ENCODE measurements around the gene NFKBIA. TPM values are rescaled to one million over a fixed set of nuclear protein-coding genes. Genes with fewer than 3 reads are reported as not detected.
A peak's percentile ranks its signal among the peaks of the same experiment; 100 is the strongest.
"Not testable (repeated sequence)": the region's sequence is repeated elsewhere in the genome, so short reads cannot be mapped to it uniquely, and the experiment has no call there.

Gene NFKBIA
- total RNA-seq, 2 experiments from 2014 or later = 264 to 298 TPM

DNA sequence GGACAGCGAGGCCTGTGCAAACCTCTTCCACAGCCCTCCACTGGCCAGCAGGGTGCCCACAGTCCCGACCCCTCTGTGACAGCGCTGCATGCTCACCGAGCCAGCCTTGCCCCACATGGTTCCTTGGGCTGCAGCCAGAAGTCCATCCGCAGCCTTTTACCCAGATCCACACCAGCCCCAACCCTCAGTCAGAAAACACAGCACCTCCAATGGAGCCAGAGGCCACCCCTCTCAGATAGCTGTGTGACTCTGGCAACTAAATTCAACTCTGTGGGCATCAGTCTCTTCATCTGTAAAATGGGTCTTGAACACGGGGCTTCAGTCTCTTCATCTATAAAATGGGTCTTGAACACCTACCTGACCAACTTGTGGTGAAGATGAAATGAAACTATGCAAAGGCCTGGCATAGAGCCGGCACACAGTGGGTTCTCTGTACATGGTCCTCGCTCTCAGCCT, 38.0 kb downstream of the NFKBIA start:
- Mint-ChIP-seq H3K9me3 (ENCODE audit: low read depth) (peaks cover 7% of the 10 kb centered on the region), H3K4me1 (peaks cover 51% of the 10 kb centered on the region), H3K27ac (peak overlapping the region; percentile 97), H3K4me3 (no peak overlapping the region), H3K36me3 (ENCODE audit: low read depth) (no peaks in the 10 kb centered on the region), H3K27me3 (no peaks in the 10 kb centered on the region)
- intact Hi-C loops (cut with DNase I, micrococcal nuclease) = no loop called here
- CTCF ChIA-PET = interaction anchor here (0.9 to 3.7 kb wide), 5 partner anchors 38 to 137 kb away, joined by 3 to 19 read pairs (median 3); partner anchors contain the start of gene NFKBIA
- POLR2A ChIA-PET = interaction anchor here (1.6 to 3.5 kb wide), 6 partner anchors 10 to 52 kb away, joined by 7 to 87 read pairs (median 20); partner anchors contain the start of gene NFKBIA
- DNase-seq = no peak
- no peak for ATAC-seq

DNA sequence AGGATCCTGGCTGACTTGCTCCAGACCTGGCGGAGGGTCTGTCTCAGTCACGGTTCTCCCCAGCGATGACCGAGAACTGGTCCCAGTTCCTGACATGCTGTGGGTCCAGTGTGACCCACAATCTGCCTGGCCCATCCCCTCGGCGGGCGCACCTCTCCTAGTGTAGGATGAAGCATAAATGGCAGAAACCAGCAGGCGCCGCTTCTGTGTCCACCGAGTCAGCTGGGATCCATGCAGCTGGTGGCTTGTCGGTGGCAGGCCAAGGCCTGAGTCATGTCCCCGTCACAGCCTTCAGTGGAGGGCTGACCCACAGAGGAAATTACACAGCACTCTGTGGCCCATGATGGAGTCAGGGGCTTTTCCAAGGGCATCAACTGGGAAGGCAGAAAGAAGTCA, 38.5 kb downstream of the NFKBIA start:
- no peaks in the 10 kb centered on the region for H3K36me3 Mint-ChIP-seq (ENCODE audit: low read depth)
- CTCF ChIA-PET = interaction anchor here (0.8 to 3.7 kb wide), 10 partner anchors 10 to 212 kb away, joined by 3 to 19 read pairs (median 4); partner anchors contain the start of genes NFKBIA and PSMA6
- intact Hi-C loops (cut with DNase I, micrococcal nuclease) = no loop called here
- POLR2A ChIA-PET = interaction anchor here (0.5 to 3.5 kb wide), 14 partner anchors 10 to 418 kb away, joined by 3 to 87 read pairs (median 8); partner anchors contain the start of genes NFKBIA and PSMA6
- H3K9me3 Mint-ChIP-seq (ENCODE audit: low read depth) = peaks cover 5% of the 10 kb centered on the region
- peak; percentile 37 for ATAC-seq
- no peaks in the 10 kb centered on the region for H3K27me3 Mint-ChIP-seq
- H3K4me1 Mint-ChIP-seq = peaks cover 52% of the 10 kb centered on the region
- H3K27ac Mint-ChIP-seq = peak overlapping the region; percentile 97
- H3K4me3 Mint-ChIP-seq = no peak overlapping the region
- peak; percentile 65 for DNase-seq

DNA sequence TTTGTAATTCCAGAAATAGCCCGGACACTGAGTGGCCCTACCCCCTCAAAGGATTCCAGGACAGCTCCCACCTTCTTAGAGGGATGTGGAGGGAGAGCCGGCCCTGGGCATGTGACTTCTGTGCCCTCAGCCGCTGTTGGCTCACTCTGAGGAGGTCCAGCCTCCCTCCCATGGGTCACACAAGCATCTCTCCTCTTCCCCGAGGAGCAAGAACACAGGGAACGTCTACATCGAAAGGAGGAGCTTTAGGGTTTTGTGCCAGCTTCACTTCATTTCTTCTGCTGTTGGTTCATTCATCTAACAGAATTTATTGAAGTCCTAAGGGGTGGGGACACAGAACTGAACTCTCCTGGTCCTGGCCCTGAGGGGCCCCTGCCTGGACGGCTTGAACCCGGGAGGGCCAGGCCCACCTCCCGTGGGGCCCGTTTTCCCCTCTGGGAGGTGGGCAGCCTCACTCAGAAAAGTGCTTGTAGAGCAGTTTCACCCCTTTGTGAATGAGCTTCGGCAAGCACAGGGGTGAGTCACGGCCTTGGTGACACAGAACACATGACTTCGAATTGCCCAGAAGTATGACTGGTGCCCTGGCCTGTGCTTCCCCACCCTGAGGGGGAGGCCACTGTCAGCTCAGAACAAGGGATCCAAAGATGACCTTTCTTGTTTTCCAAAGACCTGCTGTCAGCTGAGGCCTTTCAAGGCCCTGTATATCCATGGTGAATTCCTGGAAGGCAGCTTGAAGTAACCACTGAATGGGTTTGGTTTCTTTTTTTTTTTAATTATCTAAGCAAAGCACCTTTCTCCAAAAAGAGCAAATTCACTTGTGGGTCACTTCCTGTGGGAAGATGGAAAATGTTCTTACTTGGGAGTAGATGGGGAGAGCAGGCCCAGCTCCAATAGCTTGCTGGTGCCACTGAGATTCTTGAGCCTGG, 39.2 kb downstream of the NFKBIA start:
- peak; percentile 96 for ATAC-seq
- no peaks in the 10 kb centered on the region for H3K36me3 Mint-ChIP-seq (ENCODE audit: low read depth)
- no peaks in the 10 kb centered on the region for H3K27me3 Mint-ChIP-seq
- H3K9me3 Mint-ChIP-seq (ENCODE audit: low read depth) = no peaks in the 10 kb centered on the region
- ChIA-PET POLR2A (interaction anchor here (0.5 to 3.5 kb wide), 16 partner anchors 9 to 417 kb away, joined by 3 to 87 read pairs (median 7); partner anchors contain the start of genes NFKBIA and PSMA6), CTCF (interaction anchor here (0.6 to 3.7 kb wide), 12 partner anchors 9 to 486 kb away, joined by 3 to 19 read pairs (median 4); partner anchors contain the start of genes NFKBIA and PSMA6)
- peak overlapping the region; percentile 97 for H3K27ac Mint-ChIP-seq
- intact Hi-C loops (cut with DNase I, micrococcal nuclease) = loop anchor here (1.0 kb wide), 5 partner anchors 9 to 50 kb away; partner anchors contain the start of gene NFKBIA (in 1 of the 2)
- peaks cover 59% of the 10 kb centered on the region for H3K4me1 Mint-ChIP-seq
- H3K4me3 Mint-ChIP-seq = peak overlapping the region; percentile 36
- DNase-seq = peak; percentile 93

DNA sequence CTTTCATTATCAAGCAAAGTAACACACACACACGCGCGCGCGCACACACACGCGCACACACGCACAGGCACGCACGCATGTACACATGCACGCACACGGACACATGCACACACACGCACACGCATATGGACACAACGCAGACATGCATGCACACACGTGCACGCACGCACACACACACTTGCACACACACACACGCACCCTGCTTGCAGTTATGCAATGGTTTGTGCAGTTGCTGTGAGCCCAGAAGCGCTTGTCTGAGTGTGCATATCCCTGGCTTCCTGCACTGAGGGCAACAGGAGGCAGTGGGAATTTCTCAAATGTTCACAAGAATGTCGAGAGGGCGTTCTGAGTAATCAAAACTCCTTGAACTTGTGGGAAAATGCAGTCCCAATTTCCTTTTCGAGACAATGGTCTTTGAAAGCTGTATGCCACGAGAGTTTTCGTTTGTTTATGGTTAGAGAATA, 41.6 kb downstream of the NFKBIA start:
- H3K27ac Mint-ChIP-seq = no peak overlapping the region
- no peak for DNase-seq
- H3K4me1 Mint-ChIP-seq = peaks cover 56% of the 10 kb centered on the region
- H3K36me3 Mint-ChIP-seq (ENCODE audit: low read depth) = no peaks in the 10 kb centered on the region
- H3K27me3 Mint-ChIP-seq = no peaks in the 10 kb centered on the region
- ATAC-seq = no peak
- ChIA-PET CTCF (no interaction called here), POLR2A (interaction anchor here (3.5 kb wide), 1 partner anchor 40 kb away, joined by 87 read pairs; the partner anchor contains the start of gene NFKBIA)
- no peaks in the 10 kb centered on the region for H3K9me3 Mint-ChIP-seq (ENCODE audit: low read depth)
- no peak overlapping the region for H3K4me3 Mint-ChIP-seq
- intact Hi-C loops (cut with DNase I, micrococcal nuclease) = no loop called here

DNA sequence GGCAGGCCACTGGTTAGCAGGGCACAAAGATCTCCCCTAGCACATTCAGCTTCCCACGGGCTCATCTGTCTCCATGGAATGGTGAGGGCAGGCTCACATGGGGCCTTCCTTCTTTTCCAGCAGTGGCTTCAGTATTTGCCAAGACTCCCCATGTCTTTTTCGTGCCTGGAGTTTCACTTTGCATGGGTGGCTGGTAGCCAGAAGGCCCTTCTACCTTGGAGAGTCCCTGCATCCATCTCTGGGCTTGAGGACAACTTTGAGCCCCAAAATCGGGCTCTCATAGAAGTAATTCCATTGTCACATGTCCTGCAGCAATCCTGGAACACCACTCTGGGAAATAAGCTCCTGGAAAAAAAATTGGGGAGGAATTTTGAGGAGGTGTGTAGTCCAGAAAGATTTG, 42.1 kb downstream of the NFKBIA start:
- peaks cover 51% of the 10 kb centered on the region for H3K4me1 Mint-ChIP-seq
- H3K27ac Mint-ChIP-seq = peak overlapping the region; percentile 19
- no peaks in the 10 kb centered on the region for H3K9me3 Mint-ChIP-seq (ENCODE audit: low read depth)
- DNase-seq = no peak
- ChIA-PET CTCF (no interaction called here), POLR2A (no interaction called here)
- H3K4me3 Mint-ChIP-seq = no peak overlapping the region
- ATAC-seq = no peak
- no peaks in the 10 kb centered on the region for H3K36me3 Mint-ChIP-seq (ENCODE audit: low read depth)
- intact Hi-C loops (cut with DNase I, micrococcal nuclease) = no loop called here
- H3K27me3 Mint-ChIP-seq = no peaks in the 10 kb centered on the region

DNA sequence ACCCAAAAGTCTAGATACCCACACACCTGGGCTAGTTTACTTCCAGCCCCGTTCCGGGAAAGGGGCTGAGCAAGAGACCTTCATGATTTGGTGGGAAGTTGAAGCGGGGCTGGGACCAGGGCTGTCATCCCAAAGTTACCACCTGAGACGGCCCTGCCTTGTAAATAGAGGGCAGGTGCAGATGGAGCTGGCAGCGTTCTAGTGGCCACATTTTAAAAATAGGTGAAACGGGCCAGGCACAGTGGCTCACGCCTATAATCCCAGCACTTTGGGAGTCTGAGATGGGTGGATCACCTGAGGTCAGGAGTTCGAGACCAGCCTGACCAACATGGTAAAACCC, 43.4 kb downstream of the NFKBIA start:
- intact Hi-C loops (cut with DNase I, micrococcal nuclease) = no loop called here
- Mint-ChIP-seq H3K27me3 (no peaks in the 10 kb centered on the region), H3K4me3 (no peak overlapping the region), H3K9me3 (ENCODE audit: low read depth) (no peaks in the 10 kb centered on the region), H3K36me3 (ENCODE audit: low read depth) (no peaks in the 10 kb centered on the region), H3K27ac (peak overlapping the region; percentile 53), H3K4me1 (peaks cover 48% of the 10 kb centered on the region)
- ChIA-PET CTCF (no interaction called here), POLR2A (interaction anchor here (0.6 to 1.8 kb wide), 4 partner anchors 39 to 241 kb away, joined by 3 to 7 read pairs (median 4); partner anchors contain the start of gene NFKBIA)
- no peak for ATAC-seq
- no peak for DNase-seq

DNA sequence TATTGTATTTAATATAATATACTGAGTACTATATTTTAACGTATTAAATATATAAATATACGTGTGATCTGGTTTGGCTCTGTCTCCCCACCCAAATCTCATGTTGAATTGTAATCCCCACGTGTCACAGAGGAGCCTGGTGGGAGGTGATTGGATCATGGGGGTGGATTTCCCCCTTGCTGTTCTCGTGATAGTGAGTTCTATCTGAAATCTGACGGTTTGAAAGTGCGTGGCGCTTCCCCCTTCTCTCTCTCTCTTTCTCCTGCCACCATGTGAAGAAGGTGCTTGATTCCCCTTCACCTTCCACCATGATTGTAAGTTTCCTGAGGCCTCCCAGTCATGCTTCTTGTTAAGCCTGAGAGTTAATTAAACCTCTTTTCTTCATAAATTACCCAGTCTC, 44.9 kb downstream of the NFKBIA start:
- H3K27ac Mint-ChIP-seq; DNase-seq; H3K27me3 Mint-ChIP-seq; intact Hi-C loops (cut with DNase I, micrococcal nuclease); H3K4me3 Mint-ChIP-seq; H3K9me3 Mint-ChIP-seq (ENCODE audit: low read depth); CTCF ChIA-PET; H3K36me3 Mint-ChIP-seq (ENCODE audit: low read depth); ATAC-seq: not testable (repeated sequence)
- peaks cover 45% of the 10 kb centered on the region for H3K4me1 Mint-ChIP-seq
- POLR2A ChIA-PET = interaction anchor here (1.8 kb wide), 1 partner anchor 45 kb away, joined by 7 read pairs; the partner anchor contains the start of gene NFKBIA

DNA sequence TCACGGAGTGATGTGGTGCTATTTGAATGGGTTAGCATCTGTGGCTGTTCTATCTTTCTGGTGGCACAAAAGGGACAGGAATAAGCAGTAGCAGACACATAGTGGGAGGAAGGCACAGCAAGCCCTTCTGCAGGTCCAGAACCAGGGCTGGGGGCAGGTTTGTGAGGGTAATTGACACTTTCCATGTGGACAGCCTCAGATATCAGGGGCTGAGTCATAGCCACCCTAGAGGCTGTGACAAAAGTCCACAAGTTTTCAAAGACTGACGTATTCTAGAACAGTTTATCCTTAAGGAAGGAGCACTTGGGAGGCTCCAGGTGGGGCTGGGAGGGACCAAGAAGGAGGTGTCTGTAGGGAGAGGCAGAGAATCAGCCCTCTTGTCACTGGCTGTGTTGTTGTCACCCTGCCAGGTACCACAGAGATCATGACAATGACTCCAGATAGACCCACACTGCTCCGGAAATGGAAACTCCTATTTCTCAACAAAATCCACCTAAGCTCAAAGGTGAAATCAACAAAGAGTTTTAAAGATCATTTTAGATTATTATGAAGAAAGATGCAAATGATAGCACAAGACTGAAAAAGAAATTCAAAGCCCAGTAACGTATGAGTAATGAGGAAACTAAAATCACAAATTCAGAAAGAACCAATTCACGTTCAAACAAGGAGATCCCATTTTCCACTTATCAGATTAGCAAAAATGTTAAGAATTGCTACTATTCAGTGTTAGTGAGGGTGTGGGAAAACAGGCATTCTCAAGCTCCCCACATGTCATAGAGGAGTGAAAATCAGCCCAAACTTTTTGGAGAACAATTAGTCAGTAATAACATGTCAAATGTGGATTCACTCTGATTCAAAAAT, 48.3 kb downstream of the NFKBIA start:
- ChIA-PET POLR2A (interaction anchor here (0.5 to 3.5 kb wide), 8 partner anchors 9 to 236 kb away, joined by 4 to 61 read pairs (median 9); partner anchors contain the start of genes NFKBIA and PSMA6), CTCF (interaction anchor here (0.7 to 2.0 kb wide), 7 partner anchors 9 to 126 kb away, joined by 3 to 7 read pairs (median 3); partner anchors contain the start of gene PSMA6)
- intact Hi-C loops (cut with DNase I, micrococcal nuclease) = loop anchor here (1.0 kb wide), 7 partner anchors 9 to 69 kb away; partner anchors contain the start of genes NFKBIA (in 1 of the 2) and PSMA6 (in 1 of the 2)
- H3K27ac Mint-ChIP-seq = peak overlapping the region; percentile 91
- peak; percentile 79 for DNase-seq
- peak; percentile 85 for ATAC-seq
- H3K4me1 Mint-ChIP-seq = peaks cover 46% of the 10 kb centered on the region
- no peaks in the 10 kb centered on the region for H3K27me3 Mint-ChIP-seq
- no peaks in the 10 kb centered on the region for H3K9me3 Mint-ChIP-seq (ENCODE audit: low read depth)
- H3K4me3 Mint-ChIP-seq = peak overlapping the region; percentile 30
- no peaks in the 10 kb centered on the region for H3K36me3 Mint-ChIP-seq (ENCODE audit: low read depth)

DNA sequence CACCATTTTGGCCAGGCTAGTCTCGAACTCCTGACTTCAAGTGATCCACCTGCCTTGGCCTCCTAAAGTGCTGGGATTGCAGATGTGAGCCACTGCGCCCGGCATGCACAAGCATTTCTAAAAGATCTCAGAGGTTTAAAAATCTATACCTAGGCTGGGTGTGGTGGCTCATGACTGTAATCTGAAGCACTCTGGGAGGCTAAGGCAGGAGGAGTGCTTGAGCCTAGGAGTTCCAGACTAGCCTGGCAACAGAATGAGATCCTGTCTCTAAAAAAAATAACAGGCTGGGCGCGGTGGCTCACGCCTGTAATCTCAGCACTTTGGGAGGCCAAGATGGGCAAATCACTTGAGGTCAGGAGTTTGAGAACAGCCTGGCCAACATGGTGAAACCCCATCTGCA, 49.3 kb downstream of the NFKBIA start:
- H3K27me3 Mint-ChIP-seq; H3K36me3 Mint-ChIP-seq (ENCODE audit: low read depth); intact Hi-C loops (cut with DNase I, micrococcal nuclease); CTCF ChIA-PET; DNase-seq; H3K4me3 Mint-ChIP-seq; ATAC-seq; H3K9me3 Mint-ChIP-seq (ENCODE audit: low read depth): not testable (repeated sequence)
- peaks cover 36% of the 10 kb centered on the region for H3K4me1 Mint-ChIP-seq
- peak overlapping the region; percentile 91 for H3K27ac Mint-ChIP-seq
- POLR2A ChIA-PET = interaction anchor here (1.7 to 3.5 kb wide), 2 partner anchors 48 to 63 kb away, joined by 9 to 61 read pairs; partner anchors contain the start of genes NFKBIA and PSMA6

DNA sequence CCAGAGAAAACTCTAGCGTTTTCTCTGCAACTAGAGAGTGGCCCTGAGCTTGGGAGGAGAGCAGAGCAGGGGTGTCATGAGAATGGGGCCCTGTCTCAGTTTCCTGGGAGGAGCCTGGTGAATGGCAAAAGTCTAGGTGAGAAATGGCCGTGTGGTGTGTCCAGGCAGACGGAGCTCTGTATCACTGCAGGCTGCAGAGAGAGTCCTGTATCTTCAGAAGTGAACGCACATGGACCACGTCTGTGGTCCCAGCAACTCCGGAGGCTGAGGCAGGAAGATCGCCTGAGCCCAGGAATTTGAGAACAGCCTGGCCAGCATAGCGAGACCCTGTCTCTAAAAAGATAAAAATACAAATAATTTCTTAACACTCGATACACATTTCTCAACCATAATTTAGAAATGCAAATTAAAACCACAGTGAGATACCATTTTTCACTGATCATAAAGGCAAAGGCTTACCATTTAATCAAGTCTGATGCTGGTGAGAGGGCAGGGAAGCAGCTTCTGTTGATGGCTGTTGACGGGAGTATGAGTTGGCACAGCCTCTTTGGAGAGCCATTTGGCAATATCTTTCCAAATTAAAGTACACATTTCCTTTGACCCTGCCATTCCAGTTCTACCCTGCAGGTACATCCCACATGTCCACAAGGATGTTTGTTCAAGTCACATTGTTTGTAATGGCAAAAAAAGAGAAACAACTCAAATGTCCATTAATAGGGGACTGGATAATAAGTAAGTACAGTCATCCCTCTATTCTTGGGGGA, 51.0 kb downstream of the NFKBIA start:
- ATAC-seq (no peak), DNase-seq (no peak)
- Mint-ChIP-seq H3K9me3 (ENCODE audit: low read depth) (no peaks in the 10 kb centered on the region), H3K27me3 (no peaks in the 10 kb centered on the region), H3K36me3 (ENCODE audit: low read depth) (no peaks in the 10 kb centered on the region), H3K27ac (no peak overlapping the region), H3K4me3 (no peak overlapping the region), H3K4me1 (peaks cover 30% of the 10 kb centered on the region)
- intact Hi-C loops (cut with DNase I, micrococcal nuclease) = no loop called here
- POLR2A ChIA-PET = interaction anchor here (0.7 kb wide), 1 partner anchor 50 kb away, joined by 3 read pairs; no protein-coding TSS in a partner anchor
- CTCF ChIA-PET = no interaction called here
